Neural progenitor cell (in vitro differentiated cells): ENCODE data around the gene ZNF827. TPM values are rescaled to one million over a fixed set of nuclear protein-coding genes. Genes with fewer than 3 reads are reported as not detected.

Source experiments
- DNase-seq: peaks from one replicate; pipeline ENCODE4 v3.0.0-alpha.2; 2016; ENCODE audit warnings: low spot score
- H2AFZ ChIP-seq: fragments of 200-600 bp; sonication (generic); replicated peaks from 2 replicates; pipeline ENCODE4 v1.6.1; 2016; ENCODE audit warnings: antibody characterized with exemption
- H3F3A ChIP-seq: fragments of 200-600 bp; sonication (generic); 2 replicates; pipeline ENCODE4 v1.6.1; 2016; ENCODE audit warnings: antibody characterized with exemption, low read depth
- H3K27ac ChIP-seq: fragments of 200-600 bp; sonication (generic); 2 replicates; pipeline ENCODE4 v1.5.1; 2016; ENCODE audit warnings: mild to moderate bottlenecking
- H3K27me3 ChIP-seq: fragments of 200-600 bp; sonication (generic); 2 replicates; pipeline ENCODE4 v1.6.1; 2016; ENCODE audit warnings: mild to moderate bottlenecking, moderate library complexity
- H3K36me3 ChIP-seq: fragments of 200-600 bp; sonication (generic); 2 replicates; pipeline ENCODE4 v1.5.1; 2016
- H3K4me1 ChIP-seq: fragments of 200-600 bp; sonication (generic); 2 replicates; pipeline ENCODE4 v1.6.1; 2016; ENCODE audit warnings: mixed run types
- H3K4me2 ChIP-seq: fragments of 200-600 bp; sonication (generic); 2 replicates; pipeline ENCODE4 v1.6.1; 2016
- H3K4me3 ChIP-seq: fragments of 200-600 bp; sonication (generic); 2 replicates; pipeline ENCODE4 v1.5.1; 2016
- H3K79me2 ChIP-seq: fragments of 200-600 bp; sonication (generic); 2 replicates; pipeline ENCODE4 v1.6.1; 2016; ENCODE audit warnings: low read depth
- H3K9ac ChIP-seq: fragments of 200-600 bp; sonication (generic); 2 replicates; pipeline ENCODE4 v1.6.1; 2016
- H3K9me3 ChIP-seq: fragments of 200-600 bp; sonication (generic); 2 replicates; pipeline ENCODE4 v1.5.1; 2016; ENCODE audit warnings: low read depth
- H4K20me1 ChIP-seq: fragments of 200-600 bp; sonication (generic); 2 replicates; pipeline ENCODE4 v1.6.1; 2016; ENCODE audit warnings: low read depth
- H3K27ac Mint-ChIP-seq: 3 replicates; pipeline ENCODE4 v1.8.0; 2021; ENCODE audit warnings: mixed read lengths
- H3K27me3 Mint-ChIP-seq: 2 replicates; pipeline ENCODE4 v1.8.0; 2022; ENCODE audit warnings: low read depth, mild to moderate bottlenecking, inconsistent platforms, moderate library complexity, mixed read lengths; ENCODE audit not compliant: insufficient read depth
- H3K36me3 Mint-ChIP-seq: 3 replicates; pipeline ENCODE4 v1.8.0; 2021; ENCODE audit warnings: mixed read lengths
- H3K4me1 Mint-ChIP-seq: 3 replicates; pipeline ENCODE4 v1.8.0; 2021; ENCODE audit warnings: mixed read lengths
- H3K4me3 Mint-ChIP-seq: 3 replicates; pipeline ENCODE4 v1.8.0; 2021; ENCODE audit warnings: mild to moderate bottlenecking, moderate library complexity, mixed read lengths
- H3K9me3 Mint-ChIP-seq: 3 replicates; pipeline ENCODE4 v1.8.0; 2020; ENCODE audit warnings: mixed read lengths
- CTCF ChIP-seq: fragments of 200-600 bp; sonication (generic); IDR thresholded peaks from 2 replicates; pipeline ENCODE4 v1.5.1; 2017; ENCODE audit warnings: antibody characterized with exemption, mild to moderate bottlenecking
- EZH2 ChIP-seq: fragments of 200-600 bp; sonication (generic); IDR thresholded peaks from 2 replicates; pipeline ENCODE4 v1.6.1; 2017; ENCODE audit warnings: antibody characterized with exemption, mild to moderate bottlenecking, moderate library complexity
- EZH2phosphoT487 ChIP-seq: fragments of 200-600 bp; sonication (generic); IDR thresholded peaks from 2 replicates; pipeline ENCODE4 v1.6.1; 2017; ENCODE audit warnings: antibody characterized with exemption
- total RNA-seq: library from RNA; depleted of rRNA; stranded (reverse); fragments of >200 nt; gene quantifications from 2 replicates; pipeline ENCODE4 v1.2.3, GENCODE V29; 2015; ENCODE audit warnings: low replicate concordance

The ZNF827 gene
- total RNA-seq, 1 donor from 2014 or later = 7.7 TPM

DNA sequence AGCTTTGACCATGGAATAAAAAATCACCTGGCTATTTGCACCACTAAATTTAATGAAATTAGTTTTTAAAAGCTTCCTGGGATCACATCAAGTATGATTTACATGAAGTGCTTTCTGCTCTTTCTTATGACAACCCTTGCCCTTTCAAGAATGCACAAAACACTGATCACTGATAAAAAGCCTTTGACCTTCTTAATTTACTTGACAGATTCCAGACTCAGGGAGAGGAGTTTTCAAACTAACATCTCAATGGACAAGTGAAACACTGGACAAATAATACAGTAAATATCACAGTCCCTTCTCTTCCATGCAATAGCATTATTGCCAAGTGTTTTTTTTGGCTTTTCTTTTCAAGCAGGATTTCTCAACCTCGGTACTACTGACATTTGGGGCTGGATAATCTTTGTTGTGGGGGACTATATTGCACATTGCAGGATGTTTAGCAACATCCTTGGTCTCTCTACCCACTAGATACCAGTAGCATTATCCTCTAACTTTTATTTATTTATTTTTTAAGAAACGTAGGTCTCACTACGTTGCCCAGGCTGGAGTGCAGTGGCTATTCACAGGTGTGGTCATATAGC is 86.3 kb downstream of the ZNF827 start:
- no peaks in the 10 kb centered on the region for H3K9me3 Mint-ChIP-seq
- no peak overlapping the region for H3K27ac ChIP-seq

GRCh38 chr4:145851511-145852201 is 87.0 kb downstream of the ZNF827 start:
- H3K9me3 Mint-ChIP-seq = no peaks in the 10 kb centered on the region
- no peak overlapping the region for H3K4me3 ChIP-seq
- H3K4me2 ChIP-seq = no peak overlapping the region
- no peaks in the 10 kb centered on the region for H4K20me1 ChIP-seq
- H3F3A ChIP-seq = no peaks in the 10 kb centered on the region
- H3K79me2 ChIP-seq = no peaks in the 10 kb centered on the region
- no peak for DNase-seq
- H3K4me1 Mint-ChIP-seq = peaks cover 19% of the 10 kb centered on the region
- no peak overlapping the region for H3K4me3 Mint-ChIP-seq
- no peaks in the 10 kb centered on the region for H3K27me3 ChIP-seq
- no peak overlapping the region for H3K27ac ChIP-seq
- no peak overlapping the region for H3K9ac ChIP-seq
- H3K9me3 ChIP-seq = no peaks in the 10 kb centered on the region
- no peaks in the 10 kb centered on the region for H3K4me1 ChIP-seq
- H3K36me3 ChIP-seq = no peaks in the 10 kb centered on the region
- peaks cover 20% of the 10 kb centered on the region for H3K36me3 Mint-ChIP-seq
- TF ChIP-seq EZH2phosphoT487 (no peak), EZH2 (no peak), CTCF (no peak)
- peaks cover 3% of the 10 kb centered on the region for H3K27me3 Mint-ChIP-seq
- no peak overlapping the region for H2AFZ ChIP-seq
- peak overlapping the region; percentile 66 for H3K27ac Mint-ChIP-seq

More for the DNA sequence above, 86.3 kb downstream of the ZNF827 start:
- Histone ChIP-seq H3K4me2 (no peak overlapping the region), H2AFZ (no peak overlapping the region), H3K9me3 (no peaks in the 10 kb centered on the region), H4K20me1 (no peaks in the 10 kb centered on the region), H3K36me3 (no peaks in the 10 kb centered on the region), H3K4me1 (no peaks in the 10 kb centered on the region), H3K9ac (no peak overlapping the region), H3F3A (no peaks in the 10 kb centered on the region), H3K4me3 (no peak overlapping the region), H3K27me3 (no peaks in the 10 kb centered on the region), H3K79me2 (no peaks in the 10 kb centered on the region)
- no peak for DNase-seq
- Mint-ChIP-seq H3K27me3 (peaks cover 3% of the 10 kb centered on the region), H3K4me1 (peaks cover 17% of the 10 kb centered on the region), H3K36me3 (peaks cover 19% of the 10 kb centered on the region), H3K4me3 (no peak overlapping the region), H3K27ac (no peak overlapping the region)
- no peak for TF ChIP-seq CTCF
- no peak for TF ChIP-seq EZH2phosphoT487
- no peak for TF ChIP-seq EZH2

- Mint-ChIP-seq H3K9me3 (no peaks in the 10 kb centered on the region), H3K27me3 (no peaks in the 10 kb centered on the region), H3K27ac (no peak overlapping the region), H3K36me3 (peaks cover 44% of the 10 kb centered on the region), H3K4me1 (peaks cover 19% of the 10 kb centered on the region), H3K4me3 (no peak overlapping the region)
- no peaks in the 10 kb centered on the region for H3K9me3 ChIP-seq
- H3K4me2 ChIP-seq = no peak overlapping the region
- no peak overlapping the region for H3K27ac ChIP-seq
- H3K4me3 ChIP-seq = no peak overlapping the region
- H3K79me2 ChIP-seq = no peaks in the 10 kb centered on the region
- no peaks in the 10 kb centered on the region for H3K4me1 ChIP-seq
- no peak overlapping the region for H2AFZ ChIP-seq
- DNase-seq = no peak
- H3K9ac ChIP-seq = no peak overlapping the region
- no peaks in the 10 kb centered on the region for H3F3A ChIP-seq
- H4K20me1 ChIP-seq = no peaks in the 10 kb centered on the region
- TF ChIP-seq CTCF (no peak), EZH2 (no peak), EZH2phosphoT487 (no peak)
- no peaks in the 10 kb centered on the region for H3K27me3 ChIP-seq
- no peaks in the 10 kb centered on the region for H3K36me3 ChIP-seq
These were observed 90.9 kb downstream of the ZNF827 start for GRCh38 chr4:145847764-145848163.
